M059J (cell line): ENCODE results near the gene CDC42BPG. TPM values are rescaled to one million over a fixed set of nuclear protein-coding genes. Genes with fewer than 3 reads are reported as not detected.

ENCODE experiments used
- DNase-seq: peaks from one replicate; pipeline ENCODE4 v3.0.0-alpha.2; 2012; ENCODE audit warnings: low read depth
- total RNA-seq: library from RNA; depleted of rRNA; stranded (reverse); fragments of >200 nt; shearing (Covaris generic); gene quantifications from 2 replicates; pipeline ENCODE4 v1.2.3, GENCODE V29; 2014; rRNA removed

The CDC42BPG gene
- total RNA-seq, 1 experiment from 2014 or later: 0.54 TPM

GRCh38 chr11:64789331-64790204 lies 54.9 kb downstream of the CDC42BPG start:
- no peak for DNase-seq

GRCh38 chr11:64788321-64789215 lies 55.9 kb downstream of the CDC42BPG start:
- DNase-seq: no peak

GRCh38 chr11:64787526-64788320 lies 56.7 kb downstream of the CDC42BPG start:
- peak; percentile 27 for DNase-seq

- DNase-seq: no peak
Measured at GRCh38 chr11:64786308-64786707, 58.1 kb downstream of the CDC42BPG start.

GRCh38 chr11:64784813-64785581 lies 59.5 kb downstream of the CDC42BPG start:
- no peak for DNase-seq

GRCh38 chr11:64778473-64779298 lies 65.8 kb downstream of the CDC42BPG start, which contains the start of gene SF1:
SF1 (minus strand) TSS chr11:64778542; CDS start chr11:64778392, 150 bp downstream.
- peak; percentile 100 for DNase-seq

- no peak for DNase-seq
Measured at GRCh38 chr11:64778223-64778472, 66.3 kb downstream of the CDC42BPG start.

- DNase-seq: peak; percentile 73
Measured at GRCh38 chr11:64777449-64778222, 66.8 kb downstream of the CDC42BPG start.

GRCh38 chr11:64776875-64777274 lies 67.6 kb downstream of the CDC42BPG start:
- DNase-seq: no peak

- DNase-seq: no peak
Measured at GRCh38 chr11:64776425-64776824, 68.0 kb downstream of the CDC42BPG start.

GRCh38 chr11:64774144-64774543 lies 70.3 kb downstream of the CDC42BPG start:
- DNase-seq: no peak

Other genes with a start within 250 kb of the CDC42BPG start
- gene NRXN2, start 121.5 kb downstream of the CDC42BPG start, total RNA-seq: 0.12 TPM in 1 of 2 replicates, not detected in the other
- 0.42 TPM in 1 of 2 replicates, not detected in the other for gene RASGRP2, start 100.5 kb downstream of the CDC42BPG start, total RNA-seq
- gene PYGM, start 84.7 kb downstream of the CDC42BPG start, total RNA-seq: 0.05 and 0.10 TPM in 2 replicates
- 83.7 and 138 TPM in 2 replicates for gene SF1, start 66.1 kb downstream of the CDC42BPG start, total RNA-seq
- gene MAP4K2, start 41.4 kb downstream of the CDC42BPG start, total RNA-seq: 11.2 and 23.3 TPM in 2 replicates
- 7.0 and 18.6 TPM in 2 replicates for gene MEN1, start 34.1 kb downstream of the CDC42BPG start, total RNA-seq
- gene EHD1, start 34.0 kb upstream of the CDC42BPG start, total RNA-seq: 38.4 and 57.9 TPM in 2 replicates
- 12.6 and 16.0 TPM in 2 replicates for gene ATG2A, start 72.6 kb upstream of the CDC42BPG start, total RNA-seq
- 21.5 and 39.7 TPM in 2 replicates for gene PPP2R5B, start 80.0 kb upstream of the CDC42BPG start, total RNA-seq
- not detected in 2 replicates for gene GPHA2, start 91.2 kb upstream of the CDC42BPG start, total RNA-seq
- gene MAJIN, start 127.5 kb upstream of the CDC42BPG start, total RNA-seq: not detected in 2 replicates
- 5.9 and 6.2 TPM in 2 replicates for gene BATF2, start 152.3 kb upstream of the CDC42BPG start, total RNA-seq
- gene ARL2, start 169.5 kb upstream of the CDC42BPG start, total RNA-seq: 137 and 169 TPM in 2 replicates
- gene SNX15, start 182.8 kb upstream of the CDC42BPG start, total RNA-seq: 17.8 and 18.3 TPM in 2 replicates
- 11.8 and 20.0 TPM in 2 replicates for gene SAC3D1, start 196.6 kb upstream of the CDC42BPG start, total RNA-seq
- gene NAALADL1, start 213.9 kb upstream of the CDC42BPG start, total RNA-seq: 0.34 TPM in 1 of 2 replicates, not detected in the other
- gene CDCA5, start 239.4 kb upstream of the CDC42BPG start, total RNA-seq: 47.9 and 56.8 TPM in 2 replicates
- 83.4 and 96.0 TPM in 2 replicates for gene ZFPL1, start 239.6 kb upstream of the CDC42BPG start, total RNA-seq